Tibial nerve (tissue), 4 donors: ENCODE data around the gene DSG4. TPM values are rescaled to one million over a fixed set of nuclear protein-coding genes. Genes with fewer than 3 reads are reported as not detected.
"Not testable (repeated sequence)": the region's sequence is repeated elsewhere in the genome, so short reads cannot be mapped to it uniquely, and the experiment has no call there.

Experiments used
- DNase-seq, 2 donors: peaks; one replicate each; pipeline ENCODE4 v3.0.0-alpha.2; 2019; ENCODE audit warnings: low spot score in 2 of 2
- H3K27ac ChIP-seq, 4 donors: fragments of 200-600 bp; sonication (generic) in 3 of 4; one replicate each; pipeline ENCODE4 v1.5.1; 2017 to 2019; ENCODE audit warnings: mild to moderate bottlenecking in 1 of 4
- H3K27me3 ChIP-seq, 2 donors: fragments of 200-600 bp; sonication (generic) in 1 of 2; one replicate each; pipeline versions ENCODE4 v1.5.1 to v1.6.0; 2017 to 2019
- H3K36me3 ChIP-seq, 3 donors: fragments of 200-600 bp; sonication (generic); one replicate each; pipeline ENCODE4 v1.5.1; 2018 to 2019
- H3K4me1 ChIP-seq, 4 donors: fragments of 200-600 bp; sonication (generic) in 3 of 4; one replicate each; pipeline ENCODE4 v1.5.1; 2017 to 2019
- H3K4me3 ChIP-seq, 4 donors: fragments of 200-600 bp; sonication (generic) in 3 of 4; one replicate each; pipeline ENCODE4 v1.5.1; 2017 to 2019; ENCODE audit warnings: mild to moderate bottlenecking in 1 of 4, moderate library complexity in 1 of 4
- H3K9me3 ChIP-seq, 4 donors: fragments of 200-600 bp; sonication (generic) in 3 of 4; one replicate each; pipeline ENCODE4 v1.5.1; 2017 to 2019
- CTCF ChIP-seq, 5 experiments: fragments of 200-600 bp in 3 of 5; fragments of 450-650 bp in 2 of 5; sonication (generic) in 3 of 5; IDR thresholded peaks; one replicate each; pipeline ENCODE4 v1.5.1; 2016 to 2019; ENCODE audit warnings: antibody characterized with exemption in 5 of 5, mild to moderate bottlenecking in 3 of 5, moderate library complexity in 2 of 5
- EP300 ChIP-seq, 2 donors: sonication (generic); formaldehyde crosslinking; IDR thresholded peaks; one replicate each; pipeline ENCODE4 v1.6.1; 2017; ENCODE audit warnings: antibody characterized with exemption in 2 of 2, mild to moderate bottlenecking in 1 of 2
- POLR2A ChIP-seq, 2 donors: fragments of 450-650 bp; IDR thresholded peaks; one replicate each; pipeline ENCODE4 v1.6.1; 2017; ENCODE audit warnings: antibody characterized with exemption in 2 of 2, mild to moderate bottlenecking in 2 of 2, moderate library complexity in 2 of 2
- WGBS, 2 donors: methylation state at CpG; one replicate each; pipeline ENCODE4 v1.1.5; 2018; 5-methylcytosine and 5-hydroxymethylcytosine counted together
- total RNA-seq, 4 donors: library from RNA; depleted of rRNA; stranded (reverse); fragments of >200 nt; gene quantifications; one replicate each; pipeline ENCODE4 v1.1.0, GENCODE V29; 2016

The DSG4 gene
- total RNA-seq, result not detected

- DNase-seq, result no peak
- Histone ChIP-seq H3K4me3 (no peak within 1 kb of the TSS), H3K36me3 (no peaks in the 10 kb centered on the region), H3K9me3 (no peaks in the 10 kb centered on the region), H3K27me3 (no peaks in the 10 kb centered on the region), H3K27ac (no peak within 1 kb of the TSS), H3K4me1 (no peaks in the 10 kb centered on the region)
- no peak for TF ChIP-seq POLR2A (IDR thresholded peaks at IDR 0.05)
- no peak for TF ChIP-seq EP300 (IDR thresholded peaks at IDR 0.05)
- no peak for TF ChIP-seq CTCF (IDR thresholded peaks at IDR 0.05)
- WGBS, 2 donors, result 90% methylated on average over 3 of the region's 3 CpGs
These were observed at the start of gene DSG4 for GRCh38 chr18:31376477-31376876. Gene DSG4, plus strand, starts transcription at chr18:31376777. Its CDS starts 135 bp downstream, at chr18:31376912.

DNA sequence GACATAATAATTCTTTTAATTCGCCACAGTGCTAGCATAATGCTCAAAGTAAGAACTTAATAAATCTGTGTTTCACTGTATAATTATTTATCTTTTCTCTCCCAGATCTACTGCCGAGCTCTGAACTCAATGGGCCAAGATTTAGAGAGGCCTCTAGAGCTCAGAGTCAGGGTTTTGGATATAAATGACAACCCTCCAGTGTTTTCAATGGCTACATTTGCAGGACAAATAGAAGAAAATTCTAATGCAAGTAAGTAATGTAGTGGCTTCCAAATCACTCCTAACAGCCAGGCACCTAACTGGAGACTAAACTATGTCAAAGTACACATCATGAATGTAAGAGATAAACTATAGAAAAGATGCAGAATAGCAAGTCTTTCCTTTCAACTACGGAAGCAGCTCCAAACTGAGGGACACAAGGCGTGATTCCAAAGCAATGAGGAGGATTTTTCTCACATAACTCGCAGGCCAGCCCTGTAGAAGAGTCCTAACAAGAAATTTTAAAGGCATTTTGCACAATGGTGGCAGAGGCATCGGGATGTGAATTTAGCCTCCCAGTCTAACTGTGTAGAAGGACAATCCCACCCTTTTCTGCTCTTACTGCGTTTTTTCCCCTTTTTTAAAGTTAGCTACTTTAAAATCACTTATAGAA is 46.7 kb upstream of the DSG4 start:
- 73 to 81% methylated on average over 7 of the region's 7 CpGs for WGBS, 2 donors
- Histone ChIP-seq H3K9me3 (no peaks in the 10 kb centered on the region), H3K4me1 (peaks cover 0 to 5% (median 0%) of the 10 kb centered on the region in 4 donors), H3K27ac (no peak overlapping the region), H3K4me3 (no peak overlapping the region), H3K36me3 (no peaks in the 10 kb centered on the region), H3K27me3 (no peaks in the 10 kb centered on the region)
- TF ChIP-seq POLR2A (IDR thresholded peaks at IDR 0.05) (no peak), EP300 (IDR thresholded peaks at IDR 0.05) (no peak), CTCF (IDR thresholded peaks at IDR 0.05) (no peak)
- DNase-seq, result no peak

DNA sequence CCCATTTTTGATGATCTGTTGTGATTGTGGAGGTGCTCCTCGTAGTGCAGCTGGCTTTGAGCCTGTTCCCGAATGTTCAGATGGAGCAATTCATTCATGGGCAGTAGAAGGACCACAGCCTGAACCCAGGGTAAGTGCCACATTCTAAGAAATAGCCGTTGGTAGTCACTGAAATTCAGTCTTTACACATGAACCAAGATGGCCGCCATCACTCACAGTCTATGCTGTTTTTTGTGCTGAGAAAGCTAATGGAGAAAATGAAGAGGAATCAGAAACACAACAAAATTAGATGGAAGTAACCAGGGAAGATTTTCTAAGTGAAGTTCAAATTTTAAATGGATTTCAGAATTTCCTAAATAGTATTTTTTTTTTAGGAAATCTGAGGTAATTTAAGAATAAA is 33.1 kb upstream of the DSG4 start:
- no peak for TF ChIP-seq EP300 (IDR thresholded peaks at IDR 0.05)
- TF ChIP-seq POLR2A (IDR thresholded peaks at IDR 0.05), result no peak
- no peak for TF ChIP-seq CTCF (IDR thresholded peaks at IDR 0.05)
- H3K27ac ChIP-seq, result no peak overlapping the region
- H3K36me3 ChIP-seq, result no peaks in the 10 kb centered on the region
- H3K4me3 ChIP-seq, result no peak overlapping the region
- no peak for DNase-seq
- H3K27me3 ChIP-seq, result no peaks in the 10 kb centered on the region
- no peaks in the 10 kb centered on the region for H3K9me3 ChIP-seq
- no peaks in the 10 kb centered on the region for H3K4me1 ChIP-seq
- WGBS, 2 donors, result 89 to 91% methylated on average over 4 of the region's 4 CpGs

- H3K4me3 ChIP-seq, H3K36me3 ChIP-seq, H3K27ac ChIP-seq, H3K27me3 ChIP-seq, DNase-seq, H3K9me3 ChIP-seq, H3K4me1 ChIP-seq: not testable (repeated sequence)
- WGBS, 2 donors, result 80 to 92% methylated on average over 2 to 14 of the region's 17 CpGs
These were observed 23.2 kb upstream of the DSG4 start for GRCh38 chr18:31353336-31353735.

DNA sequence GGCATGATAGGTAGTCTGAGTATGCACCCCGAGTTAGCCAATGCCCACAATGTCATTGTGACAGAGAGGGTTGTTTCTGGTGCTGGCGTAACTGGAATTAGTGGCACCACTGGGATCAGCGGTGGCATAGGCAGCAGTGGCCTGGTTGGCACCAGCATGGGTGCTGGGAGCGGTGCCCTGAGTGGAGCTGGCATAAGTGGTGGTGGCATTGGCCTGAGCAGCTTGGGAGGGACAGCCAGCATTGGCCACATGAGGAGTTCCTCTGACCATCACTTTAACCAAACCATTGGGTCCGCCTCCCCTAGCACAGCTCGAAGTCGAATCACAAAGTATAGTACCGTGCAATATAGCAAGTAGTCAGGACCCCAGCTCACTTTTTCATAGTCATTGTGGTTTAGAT is 21.6 kb upstream of the DSG4 start:
- Histone ChIP-seq H3K27ac (no peak overlapping the region), H3K4me1 (no peaks in the 10 kb centered on the region), H3K4me3 (no peak overlapping the region), H3K27me3 (no peaks in the 10 kb centered on the region), H3K36me3 (no peaks in the 10 kb centered on the region), H3K9me3 (no peaks in the 10 kb centered on the region)
- WGBS, 2 donors, result 92 to 93% methylated on average over 8 of the region's 8 CpGs
- DNase-seq, result no peak
- TF ChIP-seq EP300 (IDR thresholded peaks at IDR 0.05) (no peak), CTCF (IDR thresholded peaks at IDR 0.05) (no peak), POLR2A (IDR thresholded peaks at IDR 0.05) (no peak)

- DNase-seq, result no peak
- 85 to 87% methylated on average over 5 of the region's 5 CpGs for WGBS, 2 donors
- Histone ChIP-seq H3K36me3 (no peaks in the 10 kb centered on the region), H3K9me3 (no peaks in the 10 kb centered on the region), H3K4me3 (no peak overlapping the region), H3K27me3 (no peaks in the 10 kb centered on the region), H3K4me1 (no peaks in the 10 kb centered on the region), H3K27ac (no peak overlapping the region)
- TF ChIP-seq EP300 (IDR thresholded peaks at IDR 0.05) (no peak), POLR2A (IDR thresholded peaks at IDR 0.05) (no peak), CTCF (IDR thresholded peaks at IDR 0.05) (no peak)
These were observed 20.6 kb upstream of the DSG4 start for GRCh38 chr18:31356025-31356424.
